Lower lobe of right lung (tissue), 2 donors: ENCODE data around the gene RPS18. TPM values are rescaled to one million over a fixed set of nuclear protein-coding genes. Genes with fewer than 3 reads are reported as not detected.

Experiments used
- ATAC-seq, 2 donors: fragments of 200-7000 bp; cut with Tn5 transposase; one replicate each; pipeline ENCODE4 v1.9.1; 2020 to 2022; ENCODE audit warnings: mild to moderate bottlenecking in 2 of 2, moderate library complexity in 2 of 2
- DNase-seq: peaks from one replicate; pipeline ENCODE4 v3.0.0-alpha.2; 2020
- H3K27ac ChIP-seq: fragments of 200-600 bp; one replicate; pipeline ENCODE4 v1.8.0; 2022
- H3K27me3 ChIP-seq: fragments of 200-600 bp; one replicate; pipeline ENCODE4 v1.8.0; 2022; ENCODE audit warnings: low read depth
- H3K36me3 ChIP-seq: fragments of 200-600 bp; one replicate; pipeline ENCODE4 v1.8.0; 2022; ENCODE audit warnings: mild to moderate bottlenecking
- H3K4me1 ChIP-seq: fragments of 200-600 bp; one replicate; pipeline ENCODE4 v1.8.0; 2022
- H3K4me3 ChIP-seq: fragments of 200-600 bp; one replicate; pipeline ENCODE4 v1.8.0; 2022; ENCODE audit warnings: mild to moderate bottlenecking
- H3K9me3 ChIP-seq: fragments of 200-600 bp; one replicate; pipeline ENCODE4 v1.8.0; 2022
- CTCF ChIP-seq: fragments of 200-600 bp; IDR thresholded peaks from one replicate; pipeline ENCODE4 v1.8.0; 2022; ENCODE audit warnings: antibody characterized with exemption, mild to moderate bottlenecking
- intact Hi-C: fragments of 100-400 bp; cut with DNase I; formaldehyde crosslinking; loops from one replicate; pipeline ENCODE4 v1.11.0; 2022
- total RNA-seq: library from RNA; stranded (reverse); fragmentation: NEBNext Ultra II Directional; extraction: Animal tissue kit (Norgen Biotek cat#: 25700); gene quantifications from one replicate; pipeline ENCODE4 v1.2.1, GENCODE V29; 2021
- donor health status: DM: no; HTN: yes; CAD: no; lungs with severe emphysema.

RPS18 gene
- total RNA-seq, 1 donor from 2014 or later, result 1,662 TPM

DNA sequence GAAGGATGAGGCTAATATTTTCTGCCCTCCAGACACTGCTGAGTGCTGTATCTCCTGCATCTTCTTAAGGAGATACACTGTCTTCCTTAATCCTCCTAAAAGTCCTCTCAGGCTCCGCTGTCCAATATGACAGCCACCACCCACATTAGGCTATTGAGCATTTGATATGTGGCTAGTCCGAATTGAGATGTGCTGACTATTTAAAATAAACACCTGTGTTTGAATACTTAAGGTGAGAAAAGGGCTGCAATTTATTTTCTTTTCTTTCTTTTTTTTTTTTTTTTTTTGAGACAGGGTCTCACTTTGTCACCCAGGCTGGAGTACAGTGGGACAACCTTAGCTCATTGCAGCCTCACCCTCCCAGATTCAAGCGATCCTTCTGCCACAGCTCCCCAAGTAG is 30.0 kb downstream of the RPS18 start:
- peaks cover 37% of the 10 kb centered on the region for H3K4me1 ChIP-seq
- no peak for ATAC-seq
- no peaks in the 10 kb centered on the region for H3K27me3 ChIP-seq
- TF ChIP-seq CTCF, result no peak
- intact Hi-C loops, result no loop called here
- no peak overlapping the region for H3K4me3 ChIP-seq
- DNase-seq, result no peak
- no peak overlapping the region for H3K27ac ChIP-seq
- H3K36me3 ChIP-seq, result peaks cover 52% of the 10 kb centered on the region
- H3K9me3 ChIP-seq, result no peaks in the 10 kb centered on the region

DNA sequence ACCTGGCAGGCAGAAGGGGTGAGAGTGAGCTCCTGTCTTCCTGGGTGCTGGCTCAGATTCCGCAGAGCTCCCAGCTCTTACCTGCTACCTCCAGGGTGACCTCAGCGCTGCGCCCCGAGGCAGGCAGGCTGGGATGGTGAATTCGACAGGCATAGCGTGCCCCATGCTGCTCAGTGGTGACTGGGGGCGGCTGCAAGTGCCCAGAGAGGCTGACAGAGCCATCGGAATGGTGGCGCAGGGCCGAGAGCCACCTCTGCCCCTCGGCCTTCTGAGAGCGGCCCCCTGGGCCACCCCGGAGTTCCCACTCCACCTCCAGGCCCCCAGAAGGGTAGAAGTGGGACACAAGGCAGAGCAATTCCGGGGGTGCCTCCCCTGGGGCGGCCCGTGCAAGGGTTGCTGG is 32.3 kb downstream of the RPS18 start:
- H3K9me3 ChIP-seq, result no peaks in the 10 kb centered on the region
- intact Hi-C loops, result no loop called here
- no peak overlapping the region for H3K27ac ChIP-seq
- H3K27me3 ChIP-seq, result no peaks in the 10 kb centered on the region
- DNase-seq, result no peak
- H3K4me1 ChIP-seq, result peaks cover 27% of the 10 kb centered on the region
- H3K36me3 ChIP-seq, result peaks cover 71% of the 10 kb centered on the region
- H3K4me3 ChIP-seq, result no peak overlapping the region
- no peak for ATAC-seq
- TF ChIP-seq CTCF, result no peak

DNA sequence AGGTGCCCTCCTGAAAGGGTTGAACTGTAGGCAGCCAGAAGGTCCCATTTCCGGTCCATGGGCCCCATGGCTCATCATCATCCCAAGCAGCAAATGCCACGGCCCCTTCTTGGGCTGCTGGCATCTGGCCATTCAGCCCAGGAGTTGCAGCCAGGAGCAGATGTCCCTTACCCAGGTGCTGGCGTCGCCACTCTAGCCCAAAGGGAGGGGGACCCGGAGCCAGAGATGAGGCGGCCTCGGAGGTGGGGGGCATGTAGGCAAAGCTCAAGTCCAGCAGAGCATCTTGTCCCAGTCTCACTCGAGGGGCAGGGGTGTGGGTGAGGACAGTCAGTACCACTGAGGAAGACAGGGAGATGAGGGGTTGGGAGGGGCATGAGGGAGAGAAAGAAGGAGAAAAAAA is 33.2 kb downstream of the RPS18 start:
- Histone ChIP-seq H3K27me3 (no peaks in the 10 kb centered on the region), H3K36me3 (peaks cover 80% of the 10 kb centered on the region), H3K4me3 (no peak overlapping the region), H3K9me3 (no peaks in the 10 kb centered on the region), H3K27ac (no peak overlapping the region), H3K4me1 (peaks cover 24% of the 10 kb centered on the region)
- intact Hi-C loops, result no loop called here
- DNase-seq (no peak), ATAC-seq (no peak)
- no peak for TF ChIP-seq CTCF

DNA sequence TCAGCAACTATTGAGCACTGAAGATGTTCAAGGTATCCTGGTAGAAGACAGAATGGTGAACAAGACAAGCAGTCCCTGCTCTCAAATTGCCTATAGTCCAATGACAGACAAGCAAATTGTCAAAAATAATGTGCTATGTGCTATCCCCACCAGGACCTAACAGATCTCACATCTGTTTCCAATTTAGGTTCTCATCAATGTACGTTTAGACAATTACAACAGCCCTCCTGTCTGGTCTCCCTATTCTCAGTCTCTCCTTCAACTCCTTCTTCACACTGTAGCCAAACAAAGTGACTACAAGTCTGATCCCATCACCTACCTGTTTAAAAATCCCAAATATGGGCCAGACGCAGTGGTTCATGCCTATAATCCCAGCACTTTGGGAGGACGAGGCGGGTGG is 34.5 kb downstream of the RPS18 start:
- DNase-seq (no peak), ATAC-seq (no peak)
- H3K9me3 ChIP-seq, result no peaks in the 10 kb centered on the region
- no peaks in the 10 kb centered on the region for H3K27me3 ChIP-seq
- peaks cover 92% of the 10 kb centered on the region for H3K36me3 ChIP-seq
- peaks cover 24% of the 10 kb centered on the region for H3K4me1 ChIP-seq
- intact Hi-C loops, result no loop called here
- H3K27ac ChIP-seq, result no peak overlapping the region
- TF ChIP-seq CTCF, result no peak
- no peak overlapping the region for H3K4me3 ChIP-seq

DNA sequence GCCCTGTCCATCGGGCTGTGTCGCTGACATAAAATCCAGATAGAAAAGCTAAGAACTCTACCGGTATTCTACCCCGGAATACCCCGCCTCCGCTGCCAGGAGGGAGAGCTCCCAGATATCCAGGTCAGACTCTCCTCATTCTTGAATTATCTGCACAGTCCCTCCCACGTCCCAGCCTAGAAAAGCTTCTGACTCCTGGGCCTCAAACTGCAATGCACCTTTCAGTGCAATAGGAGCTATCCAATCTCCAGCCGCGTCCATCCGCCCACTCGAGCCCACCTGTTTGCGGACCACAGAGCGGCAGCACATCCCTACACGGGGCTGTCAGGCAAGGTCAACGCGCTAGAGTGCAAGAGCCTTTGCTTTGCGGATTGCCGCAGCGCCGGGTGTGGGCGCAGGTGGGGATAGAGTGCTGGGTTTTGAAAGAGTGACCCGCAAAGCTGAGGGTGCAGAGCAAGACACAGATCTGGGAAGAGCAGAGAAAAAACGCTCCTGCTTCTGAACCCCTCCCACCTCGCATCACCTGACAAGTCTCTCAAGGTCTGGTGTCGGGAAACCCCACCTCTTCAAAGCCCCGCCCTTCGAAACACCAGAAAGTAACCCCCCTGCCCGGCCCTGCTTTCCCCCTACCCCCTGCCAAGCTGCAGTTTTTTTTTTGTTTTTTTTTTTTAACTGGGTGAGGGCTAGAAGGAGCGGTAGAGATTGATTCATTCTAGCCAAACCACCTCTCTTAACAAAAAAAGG is 40.7 kb downstream of the RPS18 start:
- peaks cover 46% of the 10 kb centered on the region for H3K36me3 ChIP-seq
- H3K27me3 ChIP-seq, result no peaks in the 10 kb centered on the region
- no peak for TF ChIP-seq CTCF
- DNase-seq, result peak; percentile 87
- intact Hi-C loops, result no loop called here
- peak; percentile 58 to 61 for ATAC-seq
- no peaks in the 10 kb centered on the region for H3K9me3 ChIP-seq
- peaks cover 48% of the 10 kb centered on the region for H3K4me1 ChIP-seq
- H3K4me3 ChIP-seq, result peak overlapping the region; percentile 96
- H3K27ac ChIP-seq, result peak overlapping the region; percentile 98
